ENCODE measurements around the gene RBMS3. TPM values are rescaled to one million over a fixed set of nuclear protein-coding genes. Genes with fewer than 3 reads are reported as not detected.

RBMS3 gene
- total and polyA plus RNA-seq, 2 experiments from 2014 or later: 3.2 to 7.4 TPM

DNA sequence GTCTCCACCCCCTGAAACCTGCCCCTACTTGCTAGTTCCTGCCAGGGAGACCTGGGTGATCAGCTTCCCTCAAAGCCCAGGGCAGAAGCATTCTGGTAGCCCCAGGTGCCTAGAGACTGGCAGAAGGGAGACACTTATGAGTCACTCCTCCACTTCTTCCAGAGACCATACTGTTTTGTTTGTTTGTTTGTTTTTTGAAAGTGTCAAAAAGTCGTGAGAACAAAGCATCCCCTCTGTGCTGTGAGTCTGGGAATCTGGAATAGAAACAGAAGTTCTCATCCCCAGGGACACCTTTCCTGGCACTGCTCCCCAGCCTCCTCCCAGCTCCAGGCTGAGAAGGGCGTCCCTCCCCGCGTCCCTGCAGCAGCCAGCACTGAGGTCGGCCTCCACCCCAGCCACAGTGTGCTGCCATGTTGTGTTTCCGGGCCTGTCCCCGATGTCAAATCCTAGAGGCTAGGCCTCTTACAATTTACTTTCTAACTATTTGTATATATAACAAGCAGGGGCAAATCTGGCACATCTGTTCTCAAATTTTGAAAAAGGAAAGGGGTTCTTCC lies 573.0 kb downstream of the RBMS3 start:
- Histone ChIP-seq H3K4me3 (no peak overlapping the region), H3K4me2 (no peak overlapping the region), H3K79me2 (replicated peaks; ENCODE audit: insufficient read depth) (no peaks in the 10 kb centered on the region), H3K4me1 (ENCODE audit: insufficient read depth) (peaks cover 7% of the 10 kb centered on the region; the same call in 1 of the 2 replicates), H2AFZ (no peak overlapping the region), H3K27me3 (ENCODE audit: insufficient read depth) (no peaks in the 10 kb centered on the region), H3K9me2 (ENCODE audit: insufficient read depth) (peaks cover 5% of the 10 kb centered on the region; the same call in 1 of the 2 replicates), H4K20me1 (replicated peaks; ENCODE audit: insufficient read depth) (no peaks in the 10 kb centered on the region), H3F3A (replicated peaks; ENCODE audit: low read depth) (no peaks in the 10 kb centered on the region), H3K27ac (ENCODE audit: low read depth) (no peak overlapping the region), H3K36me3 (ENCODE audit: insufficient read depth) (no peaks in the 10 kb centered on the region)
- peaks cover 16% of the 10 kb centered on the region for H3K4me1 Mint-ChIP-seq
- H3K27me3 Mint-ChIP-seq (ENCODE audit: insufficient read depth, low read depth, poor library complexity): peaks cover 3% of the 10 kb centered on the region
- ATAC-seq: no peak
- H3K36me3 Mint-ChIP-seq (ENCODE audit: low read depth): peaks cover 10% of the 10 kb centered on the region; the same call in 1 of the 3 replicates
- DNase-seq (ENCODE audit: low spot score): no peak
- no peak overlapping the region for H3K4me3 Mint-ChIP-seq
- peaks cover 18% of the 10 kb centered on the region; the same call in 2 of the 3 replicates for H3K9me3 Mint-ChIP-seq
- no peak overlapping the region for H3K27ac Mint-ChIP-seq
- no peak for TF ChIP-seq ZNF331 (CRISPR knock-in tag; IDR thresholded peaks at IDR 0.05; ENCODE audit: low read depth)
- TF ChIP-seq, protein P1, sequence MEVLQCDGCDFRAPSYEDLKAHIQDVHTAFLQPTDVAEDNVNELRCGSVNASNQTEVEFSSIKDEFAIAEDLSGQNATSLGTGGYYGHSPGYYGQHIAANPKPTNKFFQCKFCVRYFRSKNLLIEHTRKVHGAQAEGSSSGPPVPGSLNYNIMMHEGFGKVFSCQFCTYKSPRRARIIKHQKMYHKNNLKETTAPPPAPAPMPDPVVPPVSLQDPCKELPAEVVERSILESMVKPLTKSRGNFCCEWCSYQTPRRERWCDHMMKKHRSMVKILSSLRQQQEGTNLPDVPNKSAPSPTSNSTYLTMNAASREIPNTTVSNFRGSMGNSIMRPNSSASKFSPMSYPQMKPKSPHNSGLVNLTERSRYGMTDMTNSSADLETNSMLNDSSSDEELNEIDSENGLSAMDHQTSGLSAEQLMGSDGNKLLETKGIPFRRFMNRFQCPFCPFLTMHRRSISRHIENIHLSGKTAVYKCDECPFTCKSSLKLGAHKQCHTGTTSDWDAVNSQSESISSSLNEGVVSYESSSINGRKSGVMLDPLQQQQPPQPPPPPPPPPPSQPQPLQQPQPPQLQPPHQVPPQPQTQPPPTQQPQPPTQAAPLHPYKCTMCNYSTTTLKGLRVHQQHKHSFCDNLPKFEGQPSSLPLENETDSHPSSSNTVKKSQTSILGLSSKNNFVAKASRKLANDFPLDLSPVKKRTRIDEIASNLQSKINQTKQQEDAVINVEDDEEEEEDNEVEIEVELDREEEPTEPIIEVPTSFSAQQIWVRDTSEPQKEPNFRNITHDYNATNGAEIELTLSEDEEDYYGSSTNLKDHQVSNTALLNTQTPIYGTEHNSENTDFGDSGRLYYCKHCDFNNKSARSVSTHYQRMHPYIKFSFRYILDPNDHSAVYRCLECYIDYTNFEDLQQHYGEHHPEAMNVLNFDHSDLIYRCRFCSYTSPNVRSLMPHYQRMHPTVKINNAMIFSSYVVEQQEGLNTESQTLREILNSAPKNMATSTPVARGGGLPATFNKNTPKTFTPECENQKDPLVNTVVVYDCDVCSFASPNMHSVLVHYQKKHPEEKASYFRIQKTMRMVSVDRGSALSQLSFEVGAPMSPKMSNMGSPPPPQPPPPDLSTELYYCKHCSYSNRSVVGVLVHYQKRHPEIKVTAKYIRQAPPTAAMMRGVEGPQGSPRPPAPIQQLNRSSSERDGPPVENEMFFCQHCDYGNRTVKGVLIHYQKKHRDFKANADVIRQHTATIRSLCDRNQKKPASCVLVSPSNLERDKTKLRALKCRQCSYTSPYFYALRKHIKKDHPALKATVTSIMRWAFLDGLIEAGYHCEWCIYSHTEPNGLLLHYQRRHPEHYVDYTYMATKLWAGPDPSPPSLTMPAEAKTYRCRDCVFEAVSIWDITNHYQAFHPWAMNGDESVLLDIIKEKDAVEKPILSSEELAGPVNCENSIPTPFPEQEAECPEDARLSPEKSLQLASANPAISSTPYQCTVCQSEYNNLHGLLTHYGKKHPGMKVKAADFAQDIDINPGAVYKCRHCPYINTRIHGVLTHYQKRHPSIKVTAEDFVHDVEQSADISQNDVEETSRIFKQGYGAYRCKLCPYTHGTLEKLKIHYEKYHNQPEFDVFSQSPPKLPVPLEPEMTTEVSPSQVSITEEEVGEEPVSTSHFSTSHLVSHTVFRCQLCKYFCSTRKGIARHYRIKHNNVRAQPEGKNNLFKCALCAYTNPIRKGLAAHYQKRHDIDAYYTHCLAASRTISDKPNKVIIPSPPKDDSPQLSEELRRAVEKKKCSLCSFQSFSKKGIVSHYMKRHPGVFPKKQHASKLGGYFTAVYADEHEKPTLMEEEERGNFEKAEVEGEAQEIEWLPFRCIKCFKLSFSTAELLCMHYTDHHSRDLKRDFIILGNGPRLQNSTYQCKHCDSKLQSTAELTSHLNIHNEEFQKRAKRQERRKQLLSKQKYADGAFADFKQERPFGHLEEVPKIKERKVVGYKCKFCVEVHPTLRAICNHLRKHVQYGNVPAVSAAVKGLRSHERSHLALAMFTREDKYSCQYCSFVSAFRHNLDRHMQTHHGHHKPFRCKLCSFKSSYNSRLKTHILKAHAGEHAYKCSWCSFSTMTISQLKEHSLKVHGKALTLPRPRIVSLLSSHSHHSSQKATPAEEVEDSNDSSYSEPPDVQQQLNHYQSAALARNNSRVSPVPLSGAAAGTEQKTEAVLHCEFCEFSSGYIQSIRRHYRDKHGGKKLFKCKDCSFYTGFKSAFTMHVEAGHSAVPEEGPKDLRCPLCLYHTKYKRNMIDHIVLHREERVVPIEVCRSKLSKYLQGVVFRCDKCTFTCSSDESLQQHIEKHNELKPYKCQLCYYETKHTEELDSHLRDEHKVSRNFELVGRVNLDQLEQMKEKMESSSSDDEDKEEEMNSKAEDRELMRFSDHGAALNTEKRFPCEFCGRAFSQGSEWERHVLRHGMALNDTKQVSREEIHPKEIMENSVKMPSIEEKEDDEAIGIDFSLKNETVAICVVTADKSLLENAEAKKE (CRISPR knock-in tag; IDR thresholded peaks at IDR 0.05): no peak
- TF ChIP-seq JUNB (IDR thresholded peaks at IDR 0.05; ENCODE audit: unreplicated experiment): no peak
- TF ChIP-seq, protein P2, sequence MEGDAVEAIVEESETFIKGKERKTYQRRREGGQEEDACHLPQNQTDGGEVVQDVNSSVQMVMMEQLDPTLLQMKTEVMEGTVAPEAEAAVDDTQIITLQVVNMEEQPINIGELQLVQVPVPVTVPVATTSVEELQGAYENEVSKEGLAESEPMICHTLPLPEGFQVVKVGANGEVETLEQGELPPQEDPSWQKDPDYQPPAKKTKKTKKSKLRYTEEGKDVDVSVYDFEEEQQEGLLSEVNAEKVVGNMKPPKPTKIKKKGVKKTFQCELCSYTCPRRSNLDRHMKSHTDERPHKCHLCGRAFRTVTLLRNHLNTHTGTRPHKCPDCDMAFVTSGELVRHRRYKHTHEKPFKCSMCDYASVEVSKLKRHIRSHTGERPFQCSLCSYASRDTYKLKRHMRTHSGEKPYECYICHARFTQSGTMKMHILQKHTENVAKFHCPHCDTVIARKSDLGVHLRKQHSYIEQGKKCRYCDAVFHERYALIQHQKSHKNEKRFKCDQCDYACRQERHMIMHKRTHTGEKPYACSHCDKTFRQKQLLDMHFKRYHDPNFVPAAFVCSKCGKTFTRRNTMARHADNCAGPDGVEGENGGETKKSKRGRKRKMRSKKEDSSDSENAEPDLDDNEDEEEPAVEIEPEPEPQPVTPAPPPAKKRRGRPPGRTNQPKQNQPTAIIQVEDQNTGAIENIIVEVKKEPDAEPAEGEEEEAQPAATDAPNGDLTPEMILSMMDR (conservative IDR thresholded peaks at IDR 0.05; ENCODE audit: low read depth in 2 of 2): no peak
- TF ChIP-seq CREB1 (CRISPR knock-in tag; IDR thresholded peaks at IDR 0.05; ENCODE audit: low read depth): no peak
- TF ChIP-seq STAT1 (IDR thresholded peaks at IDR 0.05; ENCODE audit: unreplicated experiment): no peak
